GM19193 (cell line): ENCODE measurements around the gene SSNA1.

Source experiments
- POLR2A ChIP-seq: IDR thresholded peaks from 4 replicates; pipeline ENCODE4 v1.6.1; 2011; ENCODE audit not compliant: insufficient read depth, insufficient read length; ENCODE audit errors: extremely low read depth

Gene SSNA1

DNA sequence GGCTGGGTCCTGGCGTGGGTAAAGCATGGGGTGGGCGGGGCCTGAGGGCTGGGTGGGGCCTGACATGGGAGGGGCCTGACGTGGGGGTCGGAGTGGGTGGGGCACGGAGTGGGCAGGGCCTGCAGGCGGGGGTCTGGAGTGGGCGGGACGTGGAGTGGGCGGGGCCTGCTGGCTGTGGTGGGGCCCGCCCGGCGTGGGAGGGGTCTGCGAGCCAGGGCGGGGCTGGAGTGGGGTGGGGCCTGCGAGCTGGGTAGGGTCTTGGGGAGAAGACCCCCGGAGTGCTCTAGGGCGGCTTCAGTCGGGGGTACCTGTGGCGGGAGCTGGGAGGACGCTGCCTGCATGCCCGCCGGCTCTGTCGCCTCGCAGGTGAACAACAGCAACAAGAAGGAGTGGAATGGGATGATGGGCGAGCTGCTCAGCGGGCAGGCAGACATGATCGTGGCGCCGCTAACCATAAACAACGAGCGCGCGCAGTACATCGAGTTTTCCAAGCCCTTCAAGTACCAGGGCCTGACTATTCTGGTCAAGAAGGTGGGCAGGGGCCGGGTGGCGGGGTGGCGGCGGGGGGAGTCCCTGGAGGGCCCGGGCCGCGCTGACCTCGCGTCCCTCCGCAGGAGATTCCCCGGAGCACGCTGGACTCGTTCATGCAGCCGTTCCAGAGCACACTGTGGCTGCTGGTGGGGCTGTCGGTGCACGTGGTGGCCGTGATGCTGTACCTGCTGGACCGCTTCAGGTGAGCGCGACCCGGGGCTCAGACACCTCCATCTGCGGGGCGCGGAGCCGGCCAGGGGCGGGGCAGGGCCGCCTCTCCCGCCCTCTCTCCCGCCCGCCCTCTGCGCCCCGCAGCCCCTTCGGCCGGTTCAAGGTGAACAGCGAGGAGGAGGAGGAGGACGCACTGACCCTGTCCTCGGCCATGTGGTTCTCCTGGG lies 26.7 kb upstream of the SSNA1 start:
- TF ChIP-seq POLR2A: no peak

DNA sequence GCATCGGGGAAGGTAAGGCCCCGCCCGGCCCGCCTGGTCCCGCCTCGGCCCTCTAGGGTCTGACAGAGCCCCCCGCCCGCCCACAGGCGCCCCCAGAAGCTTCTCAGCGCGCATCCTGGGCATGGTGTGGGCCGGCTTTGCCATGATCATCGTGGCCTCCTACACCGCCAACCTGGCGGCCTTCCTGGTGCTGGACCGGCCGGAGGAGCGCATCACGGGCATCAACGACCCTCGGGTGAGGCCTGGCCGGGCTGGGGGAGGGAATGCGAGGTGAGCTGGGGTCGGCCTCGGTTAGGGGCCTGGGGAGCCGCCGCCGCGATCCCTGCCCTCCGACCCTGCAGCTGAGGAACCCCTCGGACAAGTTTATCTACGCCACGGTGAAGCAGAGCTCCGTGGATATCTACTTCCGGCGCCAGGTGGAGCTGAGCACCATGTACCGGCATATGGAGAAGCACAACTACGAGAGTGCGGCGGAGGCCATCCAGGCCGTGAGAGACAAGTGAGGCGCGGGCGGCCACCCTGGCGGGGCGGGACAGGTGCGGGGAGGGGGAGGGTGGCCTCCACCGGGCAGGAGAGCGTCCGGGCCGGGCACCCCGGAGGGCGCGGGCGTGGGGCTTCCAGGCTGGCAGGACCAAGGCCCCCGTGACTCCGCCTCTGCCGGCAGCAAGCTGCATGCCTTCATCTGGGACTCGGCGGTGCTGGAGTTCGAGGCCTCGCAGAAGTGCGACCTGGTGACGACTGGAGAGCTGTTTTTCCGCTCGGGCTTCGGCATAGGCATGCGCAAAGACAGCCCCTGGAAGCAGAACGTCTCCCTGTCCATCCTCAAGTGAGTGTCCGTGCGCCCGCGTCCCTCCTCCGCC lies 25.7 kb upstream of the SSNA1 start:
- TF ChIP-seq POLR2A: no peak

GRCh38 chr9:137163365-137163715 lies 25.1 kb upstream of the SSNA1 start:
- TF ChIP-seq POLR2A: no peak

- TF ChIP-seq POLR2A: no peak
Measured at GRCh38 chr9:137163805-137164204, 24.7 kb upstream of the SSNA1 start.

DNA sequence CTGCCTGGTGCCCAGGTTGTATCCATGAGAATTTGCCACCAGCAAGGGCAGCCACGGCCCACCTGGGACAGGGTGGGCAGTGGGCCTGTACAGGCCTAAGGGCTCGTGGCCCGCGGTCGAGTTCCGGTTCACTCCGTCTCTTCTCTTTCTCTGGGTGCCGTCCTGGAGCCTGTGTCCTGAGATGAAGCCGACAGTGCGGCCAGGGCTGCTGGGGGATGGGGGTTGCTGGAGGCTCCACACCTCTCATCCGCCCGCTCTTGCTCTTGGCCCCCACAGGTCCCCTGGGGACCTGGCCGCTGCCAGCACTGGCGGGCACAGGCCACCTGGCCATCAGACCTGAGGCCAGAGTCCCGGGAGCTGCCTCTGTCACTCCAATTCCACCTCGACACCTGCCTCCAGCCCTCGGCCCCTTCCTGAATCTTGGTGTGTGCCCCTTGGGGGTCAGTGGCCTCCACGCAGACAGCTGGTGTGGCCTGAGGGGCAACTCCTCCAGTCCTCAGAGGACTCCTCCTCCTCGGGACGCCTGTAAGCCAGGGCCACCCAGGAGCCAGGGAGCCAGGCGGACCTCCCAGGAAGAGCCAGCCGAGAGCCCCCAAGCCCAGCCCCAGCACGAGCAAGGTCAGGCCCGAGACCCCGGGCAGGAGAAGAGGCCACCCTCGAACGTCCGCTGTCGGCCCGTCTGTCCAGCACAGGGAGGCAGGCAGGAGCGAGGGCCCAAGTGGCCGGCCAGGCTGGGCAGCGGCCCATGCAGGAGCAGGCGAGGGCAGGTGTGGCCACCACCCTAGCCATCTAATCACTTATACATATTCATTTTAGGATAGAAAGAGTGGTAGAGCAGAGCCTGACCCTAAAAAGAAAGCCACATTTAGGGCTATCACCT lies 23.9 kb upstream of the SSNA1 start:
- no peak for TF ChIP-seq POLR2A

- TF ChIP-seq POLR2A: no peak
Measured at GRCh38 chr9:137165250-137165836, 23.1 kb upstream of the SSNA1 start.

DNA sequence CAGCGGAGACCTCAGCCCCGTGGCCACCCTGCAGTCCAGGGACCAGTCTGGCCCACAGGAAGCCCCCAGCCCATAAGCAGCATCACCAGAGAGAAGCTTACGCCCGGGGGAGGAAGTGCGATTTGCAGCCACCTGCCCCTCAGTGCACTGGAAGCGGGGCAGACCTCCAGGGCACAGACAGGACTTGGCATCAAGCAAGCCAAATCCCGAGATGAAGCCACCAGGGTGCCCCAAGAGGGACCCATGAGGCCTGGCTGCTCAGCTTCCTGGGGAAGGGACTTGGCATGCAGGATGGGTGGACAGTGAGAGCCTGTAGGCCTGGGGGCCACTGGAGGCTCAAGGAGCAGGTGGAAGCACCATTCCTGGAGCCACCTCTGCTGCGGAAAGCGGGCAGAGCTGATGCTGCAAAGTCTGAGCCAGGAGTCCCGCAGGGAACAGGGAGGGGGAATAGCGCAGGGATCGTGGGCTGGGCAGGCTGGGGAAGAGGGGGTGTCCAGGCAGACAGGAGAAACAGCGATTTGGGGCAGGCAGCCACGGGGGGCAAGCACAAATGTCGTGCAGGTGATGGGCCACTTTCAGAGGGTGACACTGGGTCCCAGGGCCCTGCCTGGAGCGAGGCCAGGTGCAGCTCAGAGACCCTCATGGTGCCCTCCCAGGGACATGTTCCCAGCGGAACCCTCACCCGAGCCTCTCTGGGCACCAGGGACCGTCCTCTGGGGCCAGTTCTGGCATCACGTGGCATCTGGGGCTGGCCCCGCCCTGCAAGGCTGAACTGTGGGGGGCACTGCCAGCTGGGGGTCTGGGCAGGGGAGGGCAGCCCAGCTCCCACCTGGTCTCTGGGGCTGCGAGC lies 21.9 kb upstream of the SSNA1 start:
- TF ChIP-seq POLR2A: no peak

DNA sequence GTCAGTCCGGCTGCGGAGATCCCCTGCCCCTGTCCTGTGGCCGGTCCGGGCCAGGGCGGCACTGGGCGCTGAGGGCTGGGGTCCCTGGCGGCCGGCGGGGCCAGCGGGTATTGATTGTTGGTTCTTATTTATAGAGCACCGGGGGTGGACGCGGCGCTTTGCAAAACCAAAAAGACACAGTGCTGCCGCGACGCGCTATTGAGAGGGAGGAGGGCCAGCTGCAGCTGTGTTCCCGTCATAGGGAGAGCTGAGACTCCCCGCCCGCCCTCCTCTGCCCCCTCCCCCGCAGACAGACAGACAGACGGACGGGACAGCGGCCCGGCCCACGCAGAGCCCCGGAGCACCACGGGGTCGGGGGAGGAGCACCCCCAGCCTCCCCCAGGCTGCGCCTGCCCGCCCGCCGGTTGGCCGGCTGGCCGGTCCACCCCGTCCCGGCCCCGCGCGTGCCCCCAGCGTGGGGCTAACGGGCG lies 21.2 kb upstream of the SSNA1 start:
- TF ChIP-seq POLR2A: no peak

GRCh38 chr9:137167747-137168572 lies 20.5 kb upstream of the SSNA1 start:
- TF ChIP-seq POLR2A: no peak

- TF ChIP-seq POLR2A: no peak
Measured at GRCh38 chr9:137168573-137168903, 19.9 kb upstream of the SSNA1 start.

- TF ChIP-seq POLR2A: no peak
Measured at GRCh38 chr9:137168904-137169856, 19.3 kb upstream of the SSNA1 start.
